GDM1 (cell line): ENCODE results near the gene TACC2.

Source experiments
- DNase-seq: peaks from one replicate; lab custom pipeline; 2025; lab: John Stamatoyannopoulos, UW

TACC2 gene

DNA sequence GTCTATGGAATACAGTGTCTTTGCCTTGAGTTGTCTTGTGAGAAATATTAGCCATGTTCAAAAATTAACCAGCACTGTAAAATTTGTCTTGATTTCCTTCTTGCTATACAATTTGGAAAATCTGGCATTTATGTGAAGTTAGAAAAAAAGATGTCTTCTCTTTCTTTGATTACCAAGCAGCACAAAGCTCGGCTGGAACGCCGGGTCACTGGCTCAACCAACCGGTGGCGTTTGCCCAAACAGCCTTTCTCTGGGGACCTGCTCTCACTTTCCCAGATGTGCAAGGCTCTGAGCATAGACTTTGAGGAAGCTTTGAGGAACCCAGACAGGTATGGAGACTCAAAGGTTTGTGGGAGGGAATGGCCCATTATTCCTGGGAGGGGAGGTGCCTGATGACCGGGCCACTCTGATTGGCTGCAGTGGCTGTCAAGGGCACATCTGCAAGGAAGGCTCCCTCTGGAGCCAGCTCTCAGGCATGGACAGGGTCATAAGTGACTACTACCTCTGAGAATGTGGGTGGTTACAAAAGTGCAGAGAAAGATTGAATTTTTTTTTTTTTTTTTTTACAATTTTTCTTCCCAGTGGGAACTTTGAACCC lies 287.7 kb downstream of the TACC2 start:
- DNase-seq, result no peak

DNA sequence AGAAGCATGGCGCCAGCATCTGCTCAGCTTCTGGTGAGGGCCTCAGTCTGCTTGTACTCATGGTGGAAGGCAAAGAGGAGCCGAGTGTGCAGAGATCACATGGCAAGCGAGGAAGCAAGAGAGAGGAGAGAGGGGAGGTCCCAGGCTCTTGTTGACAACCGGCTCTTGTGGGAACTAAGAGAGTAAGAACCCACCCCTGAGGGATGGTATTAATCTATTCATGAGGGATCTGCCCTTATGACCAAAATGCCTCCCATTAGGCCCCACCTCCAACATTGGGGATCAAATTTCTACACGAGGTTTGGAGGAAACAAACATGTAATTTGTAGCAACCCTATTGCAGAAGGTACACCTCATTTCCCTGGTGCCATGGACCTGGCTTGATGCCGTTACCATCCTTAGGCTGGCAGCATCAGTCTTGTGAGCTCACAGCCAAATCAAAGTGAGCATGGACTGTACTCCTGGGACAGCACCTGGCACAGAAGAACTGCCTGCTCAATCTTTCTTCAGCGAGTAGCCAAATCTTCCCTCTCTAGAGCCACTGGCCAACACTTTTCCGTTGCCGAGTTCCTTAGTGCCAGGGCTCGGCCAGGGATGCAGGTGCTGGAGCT lies 288.7 kb downstream of the TACC2 start:
- DNase-seq, result no peak

DNA sequence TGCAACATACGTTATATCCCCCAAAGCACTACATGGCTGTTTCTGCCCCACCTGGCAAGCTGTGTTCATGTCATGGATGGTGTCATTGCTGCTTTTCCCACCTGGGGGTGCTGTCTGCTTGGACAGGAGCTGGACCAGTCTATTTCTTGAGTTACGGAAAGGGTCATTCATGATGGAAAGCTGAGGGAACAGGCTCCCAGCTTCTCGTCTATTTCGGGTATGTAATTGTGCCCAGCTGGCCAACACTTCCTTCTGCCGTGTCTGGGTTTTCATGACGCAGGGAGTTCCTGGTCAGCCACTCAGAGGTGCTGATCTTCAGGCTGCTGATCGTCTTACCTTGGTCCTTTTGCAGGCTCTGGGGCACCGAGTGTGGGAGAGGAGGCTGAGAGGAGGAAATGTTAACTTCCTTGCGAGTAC lies 290.8 kb downstream of the TACC2 start:
- DNase-seq, result no peak

DNA sequence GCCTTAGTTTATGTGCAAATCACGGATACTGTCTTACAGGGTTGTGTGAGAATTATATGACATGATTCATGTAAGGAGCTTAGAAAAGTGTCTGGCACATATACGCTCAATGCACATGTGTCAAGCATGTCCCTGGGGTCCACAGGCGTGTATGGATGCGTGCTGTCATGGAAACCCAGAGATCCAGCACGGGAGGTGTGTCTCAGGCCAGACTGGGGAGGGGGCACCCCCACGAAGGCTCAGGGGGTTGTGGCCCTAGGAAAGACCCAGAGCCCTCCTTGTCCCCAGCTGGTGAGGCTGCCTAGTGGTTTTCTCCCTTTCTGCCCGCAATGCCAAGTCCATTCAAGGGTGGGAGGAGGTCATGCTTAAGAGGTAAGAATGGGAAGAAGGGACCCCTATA lies 291.2 kb downstream of the TACC2 start:
- no peak for DNase-seq

DNA sequence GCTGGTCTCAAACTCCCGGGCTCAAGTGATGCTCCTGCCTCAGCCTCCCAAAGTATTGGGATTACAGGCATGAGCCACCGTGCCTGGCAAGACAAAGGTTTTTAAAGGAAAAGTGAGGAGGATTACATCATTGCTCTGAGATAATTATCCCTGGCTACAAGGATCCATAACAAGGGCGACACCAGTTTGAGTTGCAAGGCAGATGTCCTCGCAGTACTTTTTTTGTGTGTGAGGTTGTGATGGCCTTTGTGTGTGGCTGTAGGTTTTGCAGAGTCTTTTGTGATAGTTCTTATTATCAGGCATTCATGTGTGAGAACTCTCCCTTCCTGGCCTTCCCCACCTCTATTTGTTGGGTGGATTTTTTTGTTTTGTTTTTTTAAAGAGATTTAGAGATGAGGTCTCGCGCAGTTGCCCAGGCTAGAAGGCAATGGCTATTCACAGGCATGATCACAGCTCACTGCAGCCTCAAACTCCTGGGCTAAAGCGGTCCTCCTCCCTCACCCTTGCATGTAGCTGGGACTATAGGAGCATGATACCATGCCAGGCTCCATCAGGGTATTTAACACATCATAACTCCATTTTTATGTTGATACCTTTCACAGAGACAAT lies 292.2 kb downstream of the TACC2 start:
- DNase-seq, result no peak

DNA sequence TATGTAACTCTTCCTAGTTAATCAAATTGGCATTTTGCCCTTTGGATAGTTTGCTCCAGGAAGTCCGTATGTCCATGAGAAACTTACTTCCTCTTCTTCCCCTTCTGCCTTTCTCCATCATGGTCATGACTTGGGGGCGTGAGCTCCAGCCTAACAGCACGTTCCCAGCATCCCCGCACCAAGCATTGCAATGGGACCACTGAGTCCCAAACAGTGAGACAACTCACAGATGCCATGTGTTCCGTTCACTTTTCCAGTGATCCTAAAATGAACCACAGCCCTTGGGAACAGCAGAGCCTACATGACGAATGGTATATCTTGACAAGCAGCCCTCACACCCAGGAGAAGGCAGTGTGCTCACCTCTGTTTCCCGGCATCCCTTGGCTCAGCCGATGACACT lies 292.8 kb downstream of the TACC2 start:
- no peak for DNase-seq

DNA sequence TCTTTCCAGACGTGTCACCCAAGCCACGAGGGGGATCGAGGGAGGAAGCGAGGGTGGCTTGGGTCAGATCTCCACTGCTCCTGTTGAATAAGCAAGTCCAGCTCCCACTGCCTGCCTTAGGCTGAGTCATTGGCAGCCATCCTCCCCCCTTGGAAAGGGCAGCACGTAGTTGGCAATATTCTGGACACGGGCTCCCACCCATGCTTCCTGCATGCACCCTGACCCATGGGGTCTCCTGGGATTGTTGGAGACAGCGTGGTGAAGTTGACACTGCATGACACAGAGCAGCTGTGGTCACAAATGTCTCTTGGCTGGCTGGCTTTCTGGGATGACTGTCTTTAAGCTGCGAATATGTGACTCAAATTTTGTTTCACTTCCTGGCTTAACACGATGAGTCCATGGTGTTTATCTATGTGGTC lies 293.3 kb downstream of the TACC2 start:
- DNase-seq, result no peak

DNA sequence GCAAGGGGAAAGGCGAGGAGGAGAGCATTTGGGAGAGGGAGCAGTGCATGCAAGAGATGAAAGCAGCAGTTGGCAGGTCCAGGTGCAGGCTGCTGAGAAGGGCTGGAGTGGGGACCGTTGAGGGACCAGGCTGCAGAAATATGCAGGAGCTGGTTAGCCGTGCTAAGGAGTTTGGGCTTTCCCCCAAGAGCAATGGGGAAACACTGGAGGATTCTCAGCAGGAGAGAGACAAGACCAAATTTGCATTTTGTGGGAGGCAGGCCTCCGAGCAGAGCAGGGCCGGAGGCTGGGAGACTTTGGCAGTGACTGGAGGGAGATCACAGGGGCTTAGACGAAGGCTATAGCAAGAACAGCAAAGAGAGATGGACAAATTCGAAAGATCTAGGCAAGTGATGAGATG lies 293.9 kb downstream of the TACC2 start:
- DNase-seq, result no peak

DNA sequence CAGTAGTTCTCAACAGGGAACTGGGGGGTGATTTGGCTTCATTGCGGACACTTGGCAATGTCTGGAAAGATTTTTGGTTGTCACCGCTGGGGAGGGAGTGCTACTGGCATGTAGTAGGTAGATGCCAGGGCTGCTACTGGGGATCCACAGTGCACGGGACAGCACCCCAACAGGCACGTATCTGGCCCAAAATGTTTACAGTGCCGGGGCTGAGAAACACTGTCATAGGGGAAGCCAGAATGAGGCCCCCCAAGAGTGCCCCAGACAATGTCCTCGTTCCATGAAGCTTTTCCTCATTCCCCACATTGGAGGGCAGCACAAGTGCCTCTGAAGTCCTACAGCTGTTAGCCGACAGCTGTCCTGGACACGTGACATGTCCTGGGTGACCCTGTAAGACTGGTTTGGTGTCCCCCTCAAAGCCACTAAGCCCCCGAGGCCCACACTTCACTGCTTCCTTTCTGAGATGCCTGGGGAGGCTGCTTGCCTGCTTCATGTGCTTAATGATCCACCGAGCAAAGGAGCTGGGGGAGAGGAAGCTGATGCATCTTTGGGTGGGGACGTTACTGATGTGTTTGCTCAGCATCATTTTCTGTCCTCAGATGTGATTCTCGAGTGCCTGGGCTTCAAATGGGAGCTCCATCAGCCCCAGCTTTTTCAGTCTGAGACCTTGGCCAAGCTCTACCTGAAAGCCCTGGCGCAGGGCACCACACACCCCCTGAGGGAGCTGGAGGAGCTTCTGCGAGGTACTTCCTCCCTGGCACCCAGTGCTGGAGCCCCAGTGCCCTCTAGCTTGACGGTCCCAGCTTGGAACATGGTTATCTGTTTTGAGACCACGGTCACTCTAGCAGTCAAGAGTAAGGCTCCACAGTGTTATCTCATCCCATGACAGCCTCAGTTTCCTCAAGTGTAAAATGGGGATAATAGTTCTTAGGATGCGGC lies 296.8 kb downstream of the TACC2 start:
- no peak for DNase-seq

DNA sequence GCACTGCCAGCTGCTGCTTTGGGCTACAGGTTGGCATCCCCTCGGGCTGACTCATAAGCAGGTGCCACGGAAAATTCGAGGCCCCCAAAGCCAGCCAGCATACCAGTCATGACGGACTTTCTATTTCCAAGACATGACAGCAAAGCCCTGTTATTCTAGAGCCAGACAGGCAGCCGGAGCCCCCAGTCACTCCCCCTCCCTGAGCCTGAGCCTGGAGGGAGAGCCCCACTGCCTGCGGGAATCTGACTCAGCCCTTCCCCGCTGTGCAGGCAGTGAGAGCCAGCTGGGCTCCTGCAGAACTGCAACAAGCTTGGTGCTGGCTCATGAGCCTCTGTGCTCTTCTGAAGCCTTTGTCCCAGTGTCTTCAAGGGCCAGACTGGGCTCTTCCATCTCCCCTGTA lies 297.9 kb downstream of the TACC2 start:
- no peak for DNase-seq

DNA sequence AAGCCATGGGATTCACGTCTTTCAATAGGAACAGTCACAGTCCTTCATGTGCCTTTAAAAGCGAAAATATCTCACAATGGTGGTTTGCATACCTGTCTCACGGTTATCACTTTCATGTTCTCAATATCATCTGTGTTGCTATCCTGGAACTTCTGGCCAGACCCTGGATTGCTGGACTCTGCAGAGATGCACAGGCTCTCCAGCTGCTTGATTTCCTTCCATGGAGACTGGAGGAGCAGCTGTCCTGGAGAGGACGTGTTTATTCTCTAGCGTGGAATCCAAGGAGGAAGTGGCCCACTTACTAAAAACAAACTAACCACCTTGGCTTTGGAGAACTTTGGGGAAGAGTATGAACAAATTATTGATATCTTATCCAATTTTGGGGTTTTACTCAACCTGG lies 298.6 kb downstream of the TACC2 start:
- no peak for DNase-seq

DNA sequence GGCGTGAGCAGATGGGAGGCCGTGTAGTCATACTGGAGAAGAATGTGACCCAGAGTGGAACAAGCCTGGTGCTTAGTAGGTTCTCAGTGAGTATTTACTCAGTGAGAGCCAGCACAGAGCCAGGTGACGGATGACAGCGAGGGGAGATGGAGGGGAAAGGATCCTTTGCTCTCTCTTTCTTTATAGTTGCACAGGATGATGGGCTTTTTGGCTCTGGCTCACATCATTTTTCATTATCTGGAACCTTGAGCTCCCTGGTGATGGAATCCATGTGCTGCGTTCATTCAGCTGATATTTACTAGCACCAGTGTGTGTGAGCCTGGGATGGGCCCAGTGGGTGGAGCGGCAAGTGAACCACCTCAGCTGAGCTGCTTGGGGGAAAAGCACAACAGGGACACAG lies 299.3 kb downstream of the TACC2 start:
- DNase-seq, result no peak

DNA sequence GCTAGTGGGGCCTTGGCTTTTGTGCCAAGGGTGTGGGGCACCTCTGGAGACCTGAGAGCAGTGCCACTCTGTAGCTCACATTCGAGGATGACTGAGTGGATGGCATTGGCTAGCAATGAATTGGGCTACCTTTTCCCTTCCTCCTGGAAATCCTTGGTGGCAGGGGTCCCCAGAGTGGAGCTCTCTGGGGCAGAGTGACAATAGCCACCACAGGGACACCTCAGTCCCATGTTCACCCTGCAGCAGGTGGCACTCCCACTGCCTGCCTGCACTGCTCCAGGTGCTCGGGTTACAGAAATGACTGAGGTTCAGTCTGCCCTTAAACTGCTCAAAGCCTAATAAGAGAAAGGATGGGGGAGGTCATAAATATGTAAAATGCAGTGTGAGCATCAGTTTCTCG lies 300.0 kb downstream of the TACC2 start:
- DNase-seq, result no peak

DNA sequence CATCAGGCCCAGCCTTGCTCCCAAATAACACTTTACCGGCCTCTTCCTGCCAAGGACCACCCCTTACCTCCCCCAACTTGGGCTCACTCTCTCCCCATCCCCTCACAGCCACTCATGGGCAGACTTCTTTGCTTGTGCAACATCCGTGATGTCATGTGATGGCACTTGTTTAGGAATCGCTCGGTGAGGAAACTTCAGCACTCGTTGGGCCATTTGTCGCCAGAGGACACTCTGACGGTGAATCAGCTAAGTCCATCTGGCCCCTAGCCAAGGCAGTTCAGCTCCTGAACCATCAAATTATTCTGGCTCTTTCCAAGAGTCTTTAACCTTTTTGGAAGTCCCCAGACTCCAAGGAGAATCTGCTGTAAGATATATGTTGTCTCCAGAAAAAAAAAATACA lies 301.4 kb downstream of the TACC2 start:
- no peak for DNase-seq

DNA sequence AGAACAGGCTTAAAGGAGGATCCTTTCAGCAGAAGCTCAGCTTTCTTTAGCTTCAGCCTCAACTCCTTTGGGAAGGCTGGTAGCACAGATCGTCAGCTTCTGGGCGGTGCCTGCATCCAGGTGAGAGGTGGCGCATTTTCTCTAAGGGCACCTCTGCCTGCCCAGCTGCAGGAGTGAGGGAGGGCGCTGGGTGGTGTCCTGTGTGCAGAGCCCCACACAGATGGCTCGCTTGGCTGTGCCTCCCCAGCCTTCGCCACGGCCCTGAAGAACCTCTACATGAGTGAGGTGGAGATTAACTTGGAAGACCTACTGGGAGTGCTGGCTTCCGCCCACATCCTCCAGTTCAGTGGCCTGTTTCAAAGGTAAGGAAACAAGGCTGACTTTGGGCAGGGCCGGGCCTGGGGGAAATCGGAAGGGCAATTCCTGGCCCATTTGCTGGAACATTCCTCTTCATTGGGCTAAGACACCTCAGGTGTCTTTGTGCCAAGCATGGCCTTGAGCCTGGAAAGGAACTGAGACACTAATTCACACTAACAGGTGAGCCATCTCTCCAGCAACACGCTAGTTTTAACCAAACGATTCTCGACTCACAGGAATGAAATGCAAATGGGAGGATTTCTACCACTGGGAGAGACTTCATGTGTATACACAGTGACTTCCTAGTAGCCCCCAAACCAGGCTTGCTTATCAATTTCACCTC lies 302.0 kb downstream of the TACC2 start:
- no peak for DNase-seq

DNA sequence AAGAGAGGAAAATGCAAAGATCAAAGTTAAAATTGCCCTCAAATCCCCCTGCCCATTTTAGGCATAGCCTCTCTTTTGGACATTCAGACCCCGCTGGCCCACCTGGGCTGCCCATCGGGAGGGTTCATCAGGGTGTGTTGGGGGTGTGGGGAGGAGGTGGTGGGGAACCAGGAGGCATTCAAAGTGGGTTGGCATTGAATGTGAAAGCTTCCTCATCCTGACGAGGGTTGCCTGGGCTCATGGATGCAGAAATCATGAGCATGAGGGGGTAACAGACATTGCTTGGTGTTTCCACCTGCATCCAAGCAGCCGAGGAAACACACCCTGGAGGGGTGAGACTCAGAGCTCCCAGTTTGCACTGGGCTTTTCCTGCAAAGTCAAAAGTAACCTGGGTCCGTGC lies 302.8 kb downstream of the TACC2 start:
- DNase-seq, result no peak

DNA sequence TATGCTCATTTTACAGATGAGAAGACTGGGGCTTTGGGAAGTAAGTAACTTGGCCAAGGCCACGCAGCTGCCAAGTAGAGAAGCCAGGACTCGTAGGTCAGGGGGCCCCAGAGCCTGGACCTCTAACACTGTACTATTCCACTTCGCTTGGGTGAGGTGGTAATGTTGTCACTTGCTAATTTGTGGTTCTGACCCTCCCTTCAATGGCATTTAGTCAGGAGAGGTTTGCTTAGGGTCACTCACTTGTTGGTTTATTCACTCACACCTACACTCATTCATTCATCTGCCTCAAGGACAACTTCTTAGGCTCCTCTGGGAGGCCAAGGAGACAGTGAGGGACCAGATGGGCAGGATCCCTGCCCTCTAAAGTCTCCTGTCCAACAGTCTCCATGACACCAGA lies 303.4 kb downstream of the TACC2 start:
- no peak for DNase-seq

DNA sequence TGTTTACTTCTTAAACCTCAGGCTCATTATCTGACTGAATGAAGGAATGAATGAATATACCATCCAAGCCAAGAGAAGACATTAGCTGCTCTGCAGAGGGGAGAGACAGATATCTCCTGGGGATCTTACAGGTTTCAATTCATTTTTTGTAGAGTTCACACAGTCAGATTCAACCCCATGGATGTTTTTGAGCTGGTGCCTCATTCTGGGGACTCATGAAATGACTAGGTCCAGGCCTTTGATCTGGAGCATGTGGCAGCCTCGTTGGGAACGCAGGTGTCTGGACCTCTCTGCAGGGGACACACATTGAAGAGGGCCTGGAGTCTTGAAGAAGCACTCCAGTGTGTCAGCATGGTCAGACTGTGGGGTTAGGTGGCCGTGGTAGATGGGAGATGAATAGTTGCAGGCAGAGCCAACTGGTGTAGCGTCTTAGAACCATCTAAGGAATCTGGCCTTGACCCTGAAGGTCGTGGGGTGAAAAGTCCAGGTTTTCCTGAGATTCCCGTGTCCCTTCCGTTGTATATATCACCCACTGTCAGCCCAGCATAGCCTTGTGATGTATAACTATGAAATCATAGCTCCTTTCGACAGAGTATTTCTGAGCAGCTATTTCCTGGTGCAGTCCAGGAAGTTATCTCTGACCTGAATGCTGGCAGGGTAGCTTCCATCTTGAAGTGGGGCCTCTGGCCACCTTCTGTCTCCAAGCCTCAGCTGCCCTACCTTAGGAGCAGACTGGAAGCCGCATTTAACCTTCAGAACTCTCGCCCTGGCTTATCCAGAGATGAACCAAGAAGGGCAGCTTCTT lies 304.4 kb downstream of the TACC2 start:
- DNase-seq, result no peak

DNA sequence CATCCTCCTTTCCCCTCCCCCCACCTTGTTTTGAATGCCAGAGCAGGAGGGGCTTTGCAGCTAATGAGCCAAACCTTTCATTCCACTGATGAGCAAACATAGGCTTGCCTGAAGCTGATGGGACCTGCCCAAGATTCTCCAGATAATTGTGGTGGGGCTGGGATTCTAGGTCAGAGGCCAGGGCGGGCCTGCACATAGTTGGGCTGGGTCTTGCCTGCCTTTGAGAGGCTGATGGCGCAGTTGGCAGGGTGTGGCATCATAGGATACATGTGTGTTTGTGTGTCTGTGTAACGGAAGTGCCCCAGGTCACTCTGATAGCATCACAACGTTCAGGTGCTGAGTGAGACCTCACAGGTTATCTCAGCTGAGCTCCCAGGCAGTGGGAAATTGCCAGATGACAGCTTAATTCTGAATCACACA lies 305.0 kb downstream of the TACC2 start:
- no peak for DNase-seq

DNA sequence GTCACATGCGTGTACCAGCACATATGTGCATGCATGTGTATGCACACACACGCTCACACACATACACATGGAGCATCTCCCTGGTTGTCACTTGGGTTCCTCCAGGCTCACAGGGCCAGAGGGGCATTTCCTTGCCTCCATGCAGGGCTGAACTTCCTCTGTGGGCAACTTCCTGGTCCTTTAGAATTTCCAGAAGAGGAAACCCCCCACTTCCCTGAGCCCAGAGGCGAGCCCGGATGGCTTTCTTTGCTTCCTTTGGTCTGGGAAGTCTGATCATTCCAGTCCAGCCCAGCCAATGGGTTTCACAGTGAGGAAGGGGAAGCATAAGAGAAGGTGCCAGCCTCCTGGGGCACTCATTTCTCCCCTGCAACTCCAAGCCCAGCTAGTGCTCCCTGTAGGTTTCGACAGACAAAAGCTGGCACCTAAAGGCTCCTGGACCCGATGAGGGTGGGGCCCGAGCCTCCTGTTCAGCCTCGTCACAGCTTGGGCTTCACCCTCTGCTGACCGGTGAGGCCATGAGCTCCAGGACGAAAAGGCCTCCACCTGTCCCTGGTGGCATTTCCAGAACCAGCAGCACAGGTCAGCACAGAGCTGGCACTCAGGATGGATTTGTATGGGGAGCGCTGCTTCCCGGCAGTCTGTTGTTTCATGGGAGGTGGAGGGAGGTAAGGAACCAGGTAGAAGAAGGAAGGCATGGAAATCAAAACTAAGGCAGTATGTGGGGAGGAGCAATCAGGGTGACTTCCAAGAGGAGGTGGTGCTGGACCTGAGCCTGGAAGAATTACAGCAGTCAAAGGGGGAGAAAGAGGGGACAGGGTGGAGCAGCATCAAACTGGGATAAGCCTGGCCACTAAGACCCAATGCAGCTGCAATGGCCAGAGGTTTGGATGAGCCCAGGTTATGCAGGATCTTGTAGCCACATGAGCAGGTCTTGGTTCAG lies 305.8 kb downstream of the TACC2 start:
- DNase-seq, result no peak
